ENCODE measurements around the gene SYT9.

The SYT9 gene

GRCh38 chr11:7272373-7272772 lies 20.7 kb downstream of the SYT9 start:
- no peaks in the 10 kb centered on the region for H3K9me3 ChIP-seq (ENCODE audit: control insufficient read depth, insufficient read depth, low read length)
- H3K4me3 ChIP-seq (ENCODE audit: low read length) = no peak overlapping the region
- WGBS (ENCODE audit: insufficient coverage, insufficient read length) = no CpG with 5 or more reads among the region's 2 CpGs
- H3K27ac ChIP-seq (ENCODE audit: low read length) = no peak overlapping the region
- no peaks in the 10 kb centered on the region for H3K27me3 ChIP-seq (ENCODE audit: control insufficient read depth, insufficient read depth, low read length)
- H3K36me3 ChIP-seq (ENCODE audit: control insufficient read depth, insufficient read depth, low read length) = no peaks in the 10 kb centered on the region
- H3K4me1 ChIP-seq (ENCODE audit: control insufficient read depth, insufficient read depth, low read length) = no peaks in the 10 kb centered on the region
- no peak for DNase-seq (ENCODE audit: low read depth, low spot score)

GRCh38 chr11:7275133-7275532 lies 23.4 kb downstream of the SYT9 start:
- Histone ChIP-seq H3K27me3 (ENCODE audit: control insufficient read depth, insufficient read depth, low read length) (no peaks in the 10 kb centered on the region), H3K36me3 (ENCODE audit: control insufficient read depth, insufficient read depth, low read length) (no peaks in the 10 kb centered on the region), H3K9me3 (ENCODE audit: control insufficient read depth, insufficient read depth, low read length) (no peaks in the 10 kb centered on the region), H3K4me1 (ENCODE audit: control insufficient read depth, insufficient read depth, low read length) (no peaks in the 10 kb centered on the region), H3K27ac (ENCODE audit: low read length) (no peak overlapping the region), H3K4me3 (ENCODE audit: low read length) (no peak overlapping the region)
- DNase-seq (ENCODE audit: low read depth, low spot score) = no peak

DNA sequence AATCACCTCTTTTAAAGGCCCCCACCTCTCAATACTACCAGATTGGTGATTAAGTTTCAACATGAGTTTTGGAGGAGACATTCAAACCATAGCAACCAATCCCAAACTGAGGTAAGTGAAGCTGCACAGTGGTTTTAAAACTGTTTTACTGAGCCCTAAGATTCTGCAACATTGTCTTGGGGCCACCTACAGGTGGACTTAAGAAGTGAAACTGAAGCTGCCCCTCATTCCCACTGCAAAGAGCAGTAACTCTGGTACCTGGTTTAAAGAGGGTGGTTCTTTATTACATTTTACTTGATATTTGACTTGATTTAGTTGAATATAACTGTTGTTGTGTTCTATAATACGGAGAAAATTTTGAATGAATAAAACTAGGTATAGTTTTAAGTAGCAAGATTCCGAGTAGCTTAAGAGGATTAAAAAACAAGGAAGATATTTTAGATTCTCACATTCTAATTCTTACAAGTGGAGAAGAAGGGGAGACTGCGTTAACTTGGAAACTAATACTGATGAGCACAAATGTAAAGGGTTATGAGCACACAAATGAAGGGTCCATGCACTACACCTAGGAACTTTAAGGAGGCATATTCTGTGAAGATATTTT lies 26.7 kb downstream of the SYT9 start:
- no peak overlapping the region for H3K4me3 ChIP-seq (ENCODE audit: low read length)
- H3K4me1 ChIP-seq (ENCODE audit: control insufficient read depth, insufficient read depth, low read length) = peaks cover 1% of the 10 kb centered on the region; the same call in 1 of the 2 replicates
- H3K36me3 ChIP-seq (ENCODE audit: control insufficient read depth, insufficient read depth, low read length) = no peaks in the 10 kb centered on the region
- no peak overlapping the region for H3K27ac ChIP-seq (ENCODE audit: low read length)
- no CpG with 5 or more reads among the region's 3 CpGs for WGBS (ENCODE audit: insufficient coverage, insufficient read length)
- H3K27me3 ChIP-seq (ENCODE audit: control insufficient read depth, insufficient read depth, low read length) = no peaks in the 10 kb centered on the region
- H3K9me3 ChIP-seq (ENCODE audit: control insufficient read depth, insufficient read depth, low read length) = no peaks in the 10 kb centered on the region
- peak; percentile 11 for DNase-seq (ENCODE audit: low read depth, low spot score)

- no peak overlapping the region for H3K27ac ChIP-seq (ENCODE audit: low read length)
- no peaks in the 10 kb centered on the region for H3K9me3 ChIP-seq (ENCODE audit: control insufficient read depth, insufficient read depth, low read length)
- no peaks in the 10 kb centered on the region for H3K27me3 ChIP-seq (ENCODE audit: control insufficient read depth, insufficient read depth, low read length)
- no peak overlapping the region for H3K4me3 ChIP-seq (ENCODE audit: low read length)
- H3K36me3 ChIP-seq (ENCODE audit: control insufficient read depth, insufficient read depth, low read length) = no peaks in the 10 kb centered on the region
- H3K4me1 ChIP-seq (ENCODE audit: control insufficient read depth, insufficient read depth, low read length) = peaks cover 1% of the 10 kb centered on the region; the same call in 1 of the 2 replicates
- DNase-seq (ENCODE audit: low read depth, low spot score) = no peak
- WGBS (ENCODE audit: insufficient coverage, insufficient read length) = no CpG with 5 or more reads among the region's 1 CpG
Observed at GRCh38 chr11:7279676-7280075, 28.0 kb downstream of the SYT9 start.

DNA sequence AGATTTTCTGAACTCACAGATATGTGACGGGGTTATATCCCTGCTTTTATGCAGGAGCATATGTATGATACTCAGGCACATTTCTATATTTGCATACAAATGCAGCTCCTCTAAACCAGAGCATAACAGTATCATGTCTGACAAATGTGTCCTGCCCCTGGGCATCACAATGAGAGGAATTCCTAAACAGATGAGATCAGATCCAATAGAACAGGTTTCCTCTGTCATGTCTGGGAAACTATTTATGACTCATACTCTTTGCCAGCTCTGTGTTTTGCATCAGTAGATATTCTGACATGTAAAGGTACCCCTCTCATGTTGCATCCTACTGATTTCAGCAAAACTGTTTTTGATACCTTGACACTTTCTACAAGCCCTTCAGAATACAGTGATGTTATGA lies 29.4 kb downstream of the SYT9 start:
- no peak for DNase-seq (ENCODE audit: low read depth, low spot score)
- Histone ChIP-seq H3K27ac (ENCODE audit: low read length) (no peak overlapping the region), H3K27me3 (ENCODE audit: control insufficient read depth, insufficient read depth, low read length) (no peaks in the 10 kb centered on the region), H3K9me3 (ENCODE audit: control insufficient read depth, insufficient read depth, low read length) (peaks cover 2% of the 10 kb centered on the region; the same call in 1 of the 2 replicates), H3K36me3 (ENCODE audit: control insufficient read depth, insufficient read depth, low read length) (no peaks in the 10 kb centered on the region), H3K4me3 (ENCODE audit: low read length) (no peak overlapping the region), H3K4me1 (ENCODE audit: control insufficient read depth, insufficient read depth, low read length) (peaks cover 1% of the 10 kb centered on the region; the same call in 1 of the 2 replicates)
- no CpG with 5 or more reads among the region's 1 CpG for WGBS (ENCODE audit: insufficient coverage, insufficient read length)

GRCh38 chr11:7281809-7282208 lies 30.1 kb downstream of the SYT9 start:
- no peak overlapping the region for H3K27ac ChIP-seq (ENCODE audit: low read length)
- peaks cover 1% of the 10 kb centered on the region; the same call in 1 of the 2 replicates for H3K4me1 ChIP-seq (ENCODE audit: control insufficient read depth, insufficient read depth, low read length)
- H3K36me3 ChIP-seq (ENCODE audit: control insufficient read depth, insufficient read depth, low read length) = no peaks in the 10 kb centered on the region
- H3K9me3 ChIP-seq (ENCODE audit: control insufficient read depth, insufficient read depth, low read length) = peaks cover 2% of the 10 kb centered on the region; the same call in 1 of the 2 replicates
- DNase-seq (ENCODE audit: low read depth, low spot score) = no peak
- H3K4me3 ChIP-seq (ENCODE audit: low read length) = no peak overlapping the region
- H3K27me3 ChIP-seq (ENCODE audit: control insufficient read depth, insufficient read depth, low read length) = no peaks in the 10 kb centered on the region
- WGBS (ENCODE audit: insufficient coverage, insufficient read length) = no CpG with 5 or more reads among the region's 1 CpG

- H3K27ac ChIP-seq (ENCODE audit: low read length) = no peak overlapping the region
- no peaks in the 10 kb centered on the region for H3K27me3 ChIP-seq (ENCODE audit: control insufficient read depth, insufficient read depth, low read length)
- H3K4me3 ChIP-seq (ENCODE audit: low read length) = no peak overlapping the region
- peaks cover 2% of the 10 kb centered on the region; the same call in 1 of the 2 replicates for H3K9me3 ChIP-seq (ENCODE audit: control insufficient read depth, insufficient read depth, low read length)
- no CpG with 5 or more reads among the region's 1 CpG for WGBS (ENCODE audit: insufficient coverage, insufficient read length)
- no peaks in the 10 kb centered on the region for H3K4me1 ChIP-seq (ENCODE audit: control insufficient read depth, insufficient read depth, low read length)
- H3K36me3 ChIP-seq (ENCODE audit: control insufficient read depth, insufficient read depth, low read length) = no peaks in the 10 kb centered on the region
- DNase-seq (ENCODE audit: low read depth, low spot score) = no peak
Observed at GRCh38 chr11:7286178-7286577, 34.5 kb downstream of the SYT9 start.

DNA sequence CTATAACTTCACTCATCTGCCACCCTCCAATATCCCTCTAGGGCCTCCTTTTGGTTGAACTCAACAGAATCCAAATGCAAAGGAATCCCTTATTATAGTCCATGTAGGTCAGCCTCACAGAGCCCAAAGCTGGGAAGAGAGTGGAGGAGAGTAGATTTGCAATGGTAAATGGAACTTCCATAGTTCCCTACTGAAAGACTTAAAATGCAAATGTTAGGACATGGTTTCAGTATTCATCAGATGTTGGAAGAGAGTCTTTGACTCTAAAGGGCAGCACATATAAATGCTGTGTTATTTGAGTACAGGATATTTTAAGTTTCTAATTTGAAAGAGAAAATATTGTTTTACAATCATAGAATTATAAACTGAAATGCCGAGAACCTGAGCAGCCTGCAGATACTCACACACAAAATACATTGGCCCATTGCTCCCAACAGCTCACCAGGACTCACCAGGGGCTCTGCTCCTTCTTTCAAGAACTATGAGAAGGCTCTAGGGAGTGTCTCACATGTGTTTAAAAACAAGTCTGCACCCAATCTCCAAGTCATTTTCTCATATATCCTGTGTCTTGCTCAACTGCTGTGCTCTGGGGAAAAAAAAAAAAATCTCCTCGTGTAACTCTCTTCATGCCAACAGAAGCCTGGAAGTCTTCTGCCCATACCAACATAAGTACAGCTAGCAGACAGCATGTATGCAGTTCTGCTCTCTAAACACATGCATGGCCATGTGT lies 39.6 kb downstream of the SYT9 start:
- no CpG with 5 or more reads among the region's 2 CpGs for WGBS (ENCODE audit: insufficient coverage, insufficient read length)
- no peaks in the 10 kb centered on the region for H3K36me3 ChIP-seq (ENCODE audit: control insufficient read depth, insufficient read depth, low read length)

GRCh38 chr11:7292922-7293321 lies 41.2 kb downstream of the SYT9 start:
- Histone ChIP-seq H3K36me3 (ENCODE audit: control insufficient read depth, insufficient read depth, low read length) (no peaks in the 10 kb centered on the region), H3K27ac (ENCODE audit: low read length) (no peak overlapping the region), H3K4me3 (ENCODE audit: low read length) (no peak overlapping the region), H3K4me1 (ENCODE audit: control insufficient read depth, insufficient read depth, low read length) (no peaks in the 10 kb centered on the region), H3K9me3 (ENCODE audit: control insufficient read depth, insufficient read depth, low read length) (no peaks in the 10 kb centered on the region), H3K27me3 (ENCODE audit: control insufficient read depth, insufficient read depth, low read length) (no peaks in the 10 kb centered on the region)
- WGBS (ENCODE audit: insufficient coverage, insufficient read length) = no CpG with 5 or more reads among the region's 2 CpGs
- DNase-seq (ENCODE audit: low read depth, low spot score) = no peak

More for the DNA sequence above, 39.6 kb downstream of the SYT9 start:
- H3K4me3 ChIP-seq (ENCODE audit: low read length) = no peak overlapping the region
- H3K27ac ChIP-seq (ENCODE audit: low read length) = no peak overlapping the region
- H3K27me3 ChIP-seq (ENCODE audit: control insufficient read depth, insufficient read depth, low read length) = no peaks in the 10 kb centered on the region
- H3K9me3 ChIP-seq (ENCODE audit: control insufficient read depth, insufficient read depth, low read length) = no peaks in the 10 kb centered on the region
- H3K4me1 ChIP-seq (ENCODE audit: control insufficient read depth, insufficient read depth, low read length) = no peaks in the 10 kb centered on the region
- DNase-seq (ENCODE audit: low read depth, low spot score) = no peak

DNA sequence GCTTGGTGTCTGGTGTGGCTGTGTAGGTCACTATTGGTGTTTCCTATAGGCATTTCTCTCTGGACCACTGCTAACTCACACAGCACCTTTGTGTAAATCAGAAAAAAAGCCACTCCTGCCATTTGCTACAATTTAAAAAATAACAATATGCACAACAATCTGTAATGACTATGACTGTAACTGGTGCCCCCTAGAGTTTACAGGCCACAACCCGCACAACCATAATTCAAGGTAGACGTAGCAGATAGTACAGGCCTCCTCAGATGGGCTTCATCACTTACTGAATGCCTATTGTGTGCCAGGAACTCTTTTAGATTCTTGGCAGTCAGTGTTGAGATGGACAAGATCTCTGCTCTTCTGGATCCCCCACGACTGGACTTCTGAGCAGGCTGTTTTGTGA lies 47.7 kb downstream of the SYT9 start:
- Histone ChIP-seq H3K27me3 (ENCODE audit: control insufficient read depth, insufficient read depth, low read length) (no peaks in the 10 kb centered on the region), H3K4me1 (ENCODE audit: control insufficient read depth, insufficient read depth, low read length) (no peaks in the 10 kb centered on the region), H3K4me3 (ENCODE audit: low read length) (no peak overlapping the region), H3K36me3 (ENCODE audit: control insufficient read depth, insufficient read depth, low read length) (no peaks in the 10 kb centered on the region), H3K27ac (ENCODE audit: low read length) (no peak overlapping the region), H3K9me3 (ENCODE audit: control insufficient read depth, insufficient read depth, low read length) (no peaks in the 10 kb centered on the region; the same call in 1 of the 2 replicates)
- no CpG with 5 or more reads among the region's 3 CpGs for WGBS (ENCODE audit: insufficient coverage, insufficient read length)
- no peak for DNase-seq (ENCODE audit: low read depth, low spot score)

DNA sequence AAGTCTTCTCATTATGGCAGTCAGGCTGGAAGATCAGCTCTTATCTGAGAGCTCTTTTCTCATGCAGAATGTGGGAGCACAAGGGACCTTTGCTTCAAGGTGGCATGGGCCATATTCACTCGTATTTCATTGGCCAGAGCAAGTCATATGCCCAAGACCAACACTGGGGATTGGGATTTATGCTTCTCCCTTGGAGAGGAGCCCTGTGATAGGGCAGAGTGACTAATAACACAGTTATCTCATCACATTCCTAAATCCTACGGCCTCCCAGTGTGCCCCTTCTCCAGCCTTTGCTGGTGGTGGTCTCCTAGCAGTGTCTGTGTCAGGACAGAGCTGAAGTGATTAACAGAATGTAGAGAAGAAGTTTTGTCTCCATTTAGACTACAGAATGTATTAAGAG lies 48.6 kb downstream of the SYT9 start:
- Histone ChIP-seq H3K27ac (ENCODE audit: low read length) (no peak overlapping the region), H3K27me3 (ENCODE audit: control insufficient read depth, insufficient read depth, low read length) (no peaks in the 10 kb centered on the region), H3K36me3 (ENCODE audit: control insufficient read depth, insufficient read depth, low read length) (no peaks in the 10 kb centered on the region), H3K9me3 (ENCODE audit: control insufficient read depth, insufficient read depth, low read length) (no peaks in the 10 kb centered on the region; the same call in 1 of the 2 replicates), H3K4me1 (ENCODE audit: control insufficient read depth, insufficient read depth, low read length) (no peaks in the 10 kb centered on the region), H3K4me3 (ENCODE audit: low read length) (no peak overlapping the region)
- DNase-seq (ENCODE audit: low read depth, low spot score) = no peak
- no CpG with 5 or more reads among the region's 2 CpGs for WGBS (ENCODE audit: insufficient coverage, insufficient read length)
